Glomerular visceral epithelial cell (primary cell): Measurements from ENCODE around the gene SRCAP.

Source experiments
- DNase-seq: peaks from one replicate; pipeline ENCODE4 v3.0.0-alpha.2; 2016; ENCODE audit errors: extremely low spot score

Gene SRCAP

GRCh38 chr16:30757316-30757715, 58.3 kb downstream of the SRCAP start:
- DNase-seq, result no peak

GRCh38 chr16:30758988-30759491, 60.1 kb downstream of the SRCAP start:
- no peak for DNase-seq

GRCh38 chr16:30760001-30760559, 61.1 kb downstream of the SRCAP start:
- no peak for DNase-seq

GRCh38 chr16:30760577-30761426, 61.8 kb downstream of the SRCAP start:
- no peak for DNase-seq

- peak; percentile 45 for DNase-seq
Measured at GRCh38 chr16:30761427-30761927, 62.5 kb downstream of the SRCAP start.

GRCh38 chr16:30761928-30762902, 63.2 kb downstream of the SRCAP start, which contains the start of the genes CFAP119 and RNF40:
Gene CFAP119, minus strand, starts transcription at chr16:30762062. Its CDS starts 314 bp downstream, at chr16:30761748.
Gene RNF40, plus strand, starts transcription at chr16:30762322. Its CDS starts 224 bp downstream, at chr16:30762546.
- peak; percentile 97 for DNase-seq

GRCh38 chr16:30762991-30763725, 64.2 kb downstream of the SRCAP start:
- DNase-seq, result no peak

GRCh38 chr16:30764086-30764485, 65.1 kb downstream of the SRCAP start:
- DNase-seq, result no peak

- DNase-seq, result no peak
Measured at GRCh38 chr16:30764816-30765465, 66.0 kb downstream of the SRCAP start.

- DNase-seq, result no peak
Measured at GRCh38 chr16:30766206-30766932, 67.4 kb downstream of the SRCAP start.

GRCh38 chr16:30766933-30767284, 67.9 kb downstream of the SRCAP start:
- no peak for DNase-seq

GRCh38 chr16:30767767-30768465, 68.9 kb downstream of the SRCAP start:
- no peak for DNase-seq

GRCh38 chr16:30768583-30769181, 69.7 kb downstream of the SRCAP start:
- no peak for DNase-seq

- no peak for DNase-seq
Measured at GRCh38 chr16:30769379-30770089, 70.6 kb downstream of the SRCAP start.

GRCh38 chr16:30771726-30772125, 72.8 kb downstream of the SRCAP start:
- no peak for DNase-seq

- no peak for DNase-seq
Measured at GRCh38 chr16:30773826-30774225, 74.9 kb downstream of the SRCAP start.

- DNase-seq, result no peak
Measured at GRCh38 chr16:30774367-30775130, 75.6 kb downstream of the SRCAP start.

- no peak for DNase-seq
Measured at GRCh38 chr16:30775131-30775391, 76.1 kb downstream of the SRCAP start.
